ENCODE measurements around the gene ACSS2. TPM values are rescaled to one million over a fixed set of nuclear protein-coding genes. Genes with fewer than 3 reads are reported as not detected.

The ACSS2 gene
- polyA plus RNA-seq, 3 donors: 22.9 to 150 (median 94.7) TPM

DNA sequence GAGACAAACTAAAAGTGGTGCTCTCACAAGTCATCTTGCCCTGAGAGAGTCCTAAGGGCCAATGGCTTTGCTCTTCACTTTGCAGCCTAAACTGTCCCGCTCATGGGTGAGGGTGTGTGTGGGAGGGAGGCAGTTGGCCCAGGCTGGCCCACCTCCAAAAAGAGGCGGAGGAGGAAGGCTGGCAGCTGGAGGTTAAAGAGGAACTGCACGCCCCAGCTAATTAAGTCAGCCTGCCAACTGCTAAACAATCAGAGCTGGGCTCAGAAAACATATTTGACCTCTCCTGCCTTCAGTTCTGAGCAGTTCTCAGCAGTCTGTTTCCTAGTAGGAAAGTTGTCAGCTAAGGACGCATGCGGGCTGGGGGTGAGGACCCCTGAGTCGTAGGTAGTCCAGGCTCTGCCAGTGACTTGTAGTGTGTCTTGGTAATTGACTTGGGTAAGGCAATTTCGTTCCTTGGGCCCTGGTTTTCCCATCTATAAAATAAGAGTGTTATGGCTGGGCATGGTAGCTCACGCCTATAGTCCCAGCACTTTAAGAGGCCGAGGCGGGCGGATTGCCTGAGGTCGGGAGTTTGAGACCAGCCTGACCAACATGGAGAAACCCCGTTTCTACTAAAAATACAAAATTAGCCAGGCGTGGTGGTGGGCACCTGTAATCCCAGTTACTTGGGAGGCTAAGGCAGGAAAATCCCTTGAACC is 62.2 kb downstream of the ACSS2 start:
- 64 to 69% (median 69%) methylated on average over 14 of the region's 14 CpGs for WGBS, 3 donors
- no peak overlapping the region for H3K27ac ChIP-seq (ENCODE audit: low read depth, low read length)

GRCh38 chr20:34940081-34940481 is 63.7 kb downstream of the ACSS2 start:
- WGBS, 3 donors: 77 to 95% (median 82%) methylated on average over 1 of the region's 1 CpG
- H3K27ac ChIP-seq (ENCODE audit: low read depth, low read length): no peak overlapping the region

DNA sequence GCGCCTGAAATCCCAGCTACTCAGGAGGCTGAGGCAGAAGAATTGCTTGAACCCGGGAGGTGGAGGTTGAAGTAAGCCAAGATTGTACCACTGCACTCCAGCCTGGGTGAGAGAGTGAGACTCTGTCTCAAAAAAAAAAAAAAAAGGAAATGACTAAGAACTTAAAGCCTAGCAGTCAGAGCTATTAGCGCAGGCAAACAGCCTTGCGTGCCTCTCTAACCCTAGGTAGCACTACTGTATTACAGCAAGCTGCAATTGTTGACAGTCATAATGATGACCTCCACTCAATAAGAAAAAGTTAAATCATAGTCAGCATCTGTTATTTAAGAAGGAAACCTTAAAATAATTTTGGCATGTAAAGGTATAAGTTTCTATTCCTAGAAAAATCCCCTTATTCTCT is 64.8 kb downstream of the ACSS2 start:
- WGBS, 3 donors: 71 to 91% (median 80%) methylated on average over 4 of the region's 4 CpGs
- no peak overlapping the region for H3K27ac ChIP-seq (ENCODE audit: low read depth, low read length)

DNA sequence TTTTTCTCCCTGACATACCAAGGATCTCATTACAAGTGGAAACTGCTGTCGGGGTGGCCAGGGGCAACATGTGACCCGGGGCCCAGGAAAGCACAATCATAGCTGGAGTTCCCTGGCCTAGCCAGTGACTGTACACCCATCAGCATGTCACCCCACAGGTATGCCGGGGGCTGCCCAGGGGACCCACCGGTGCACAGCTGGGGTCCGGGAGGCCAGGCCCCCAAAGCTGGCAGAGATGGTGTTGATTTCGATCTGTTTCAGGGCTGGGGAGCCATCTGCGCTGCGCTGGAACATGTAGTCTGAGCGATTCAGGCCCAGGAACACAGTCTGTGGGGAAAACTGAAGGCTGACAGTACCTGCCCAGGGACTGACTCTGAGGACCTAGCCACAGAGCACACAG is 65.9 kb downstream of the ACSS2 start:
- 97% methylated on average over 9 of the region's 9 CpGs for WGBS, 3 donors
- H3K27ac ChIP-seq (ENCODE audit: low read depth, low read length): no peak overlapping the region

DNA sequence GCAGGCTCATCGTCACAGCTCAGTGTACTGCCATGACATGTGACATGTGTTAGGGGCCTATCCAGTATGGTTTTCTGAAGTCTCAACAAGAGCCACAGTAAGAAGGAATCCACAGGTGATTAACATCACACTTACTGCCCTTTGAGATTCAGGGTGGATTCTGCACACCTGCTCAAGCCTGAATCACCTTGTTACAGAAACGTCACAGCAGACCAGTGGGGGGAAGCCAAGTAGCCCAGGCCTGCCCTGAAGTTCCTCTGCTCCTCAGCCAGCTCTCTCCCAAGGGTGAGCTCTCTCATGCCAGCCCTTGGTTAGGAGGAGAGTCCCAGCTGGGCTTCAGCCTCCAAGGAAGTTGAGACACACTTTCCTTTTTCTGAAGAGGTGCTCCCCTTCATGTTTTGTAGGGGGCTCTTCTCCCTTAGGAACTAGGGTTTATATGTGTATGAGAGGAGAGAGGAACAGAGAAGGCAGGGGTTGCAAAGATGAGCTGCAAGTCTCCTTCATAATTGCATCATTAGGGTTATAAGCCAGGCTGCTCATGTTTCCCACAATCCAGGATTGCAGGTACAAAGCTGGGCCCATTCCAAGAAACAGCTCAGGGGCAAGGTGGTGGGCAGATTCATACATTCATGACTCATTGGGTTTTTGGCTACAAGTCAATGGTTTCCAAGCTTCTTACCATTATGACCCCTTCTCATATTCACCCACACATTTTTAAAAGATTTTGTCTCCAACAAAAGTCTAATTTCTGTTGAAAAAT is 67.6 kb downstream of the ACSS2 start:
- H3K27ac ChIP-seq (ENCODE audit: low read depth, low read length): no peak overlapping the region
- WGBS, 3 donors: 77 to 87% (median 85%) methylated on average over 2 of the region's 2 CpGs

GRCh38 chr20:34945315-34946077 is 69.1 kb downstream of the ACSS2 start:
- 71 to 89% (median 75%) methylated on average over 7 of the region's 7 CpGs for WGBS, 3 donors
- no peak overlapping the region for H3K27ac ChIP-seq (ENCODE audit: low read depth, low read length)

- WGBS, 3 donors: 67 to 89% (median 87%) methylated on average over 3 of the region's 3 CpGs
- no peak overlapping the region for H3K27ac ChIP-seq (ENCODE audit: low read depth, low read length)
Observed at GRCh38 chr20:34946661-34947060, 70.2 kb downstream of the ACSS2 start.

- H3K27ac ChIP-seq (ENCODE audit: low read depth, low read length): no peak overlapping the region
Observed at GRCh38 chr20:34947336-34947735, 70.9 kb downstream of the ACSS2 start.

DNA sequence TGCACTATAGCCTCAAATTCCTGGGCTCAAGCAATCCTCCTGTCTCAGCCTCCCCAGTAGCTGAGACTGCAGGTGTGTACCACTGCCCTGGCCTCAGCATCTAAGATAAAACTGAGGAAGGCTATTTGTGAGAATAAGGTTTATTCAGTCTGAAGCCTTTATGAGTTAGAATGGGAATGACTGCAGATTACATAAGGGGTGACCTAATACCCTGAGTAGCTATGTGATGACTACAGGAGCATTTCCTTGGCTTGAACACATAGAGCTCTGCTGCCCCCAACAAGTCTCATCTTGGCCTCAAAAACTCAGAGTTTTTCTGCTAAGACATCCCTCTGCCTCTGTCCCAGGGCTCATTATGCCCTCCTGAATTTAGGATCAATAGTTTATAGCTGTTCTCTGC is 71.6 kb downstream of the ACSS2 start:
- no peak overlapping the region for H3K27ac ChIP-seq (ENCODE audit: low read depth, low read length)

- WGBS, 3 donors: 72 to 91% (median 80%) methylated on average over 6 of the region's 6 CpGs
- H3K27ac ChIP-seq (ENCODE audit: low read depth, low read length): no peak overlapping the region
Observed at GRCh38 chr20:34949120-34949519, 72.7 kb downstream of the ACSS2 start.

DNA sequence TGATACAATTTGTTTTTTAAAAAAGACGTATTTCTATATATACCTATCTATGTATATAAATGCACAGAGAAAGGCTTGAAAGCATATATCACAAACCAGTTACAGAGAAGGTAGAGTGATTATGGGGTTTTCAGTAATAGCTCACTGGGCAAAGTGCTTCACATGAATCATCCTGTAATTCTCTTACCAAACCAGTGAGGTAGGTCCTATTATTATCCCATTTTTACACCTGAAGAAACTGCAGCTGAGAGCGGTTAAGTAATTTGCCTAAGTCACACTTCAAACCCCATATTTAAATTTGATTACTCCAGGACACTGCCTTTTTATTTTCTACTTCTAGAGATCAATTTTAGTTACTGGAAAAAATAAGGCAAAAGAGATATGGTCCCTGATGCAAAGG is 74.8 kb downstream of the ACSS2 start:
- WGBS, 3 donors: 90 to 99% (median 95%) methylated on average over 2 of the region's 2 CpGs
- no peak overlapping the region for H3K27ac ChIP-seq (ENCODE audit: low read depth, low read length)

- WGBS, 3 donors: 83 to 92% (median 84%) methylated on average over 8 of the region's 8 CpGs
- H3K27ac ChIP-seq (ENCODE audit: low read depth, low read length): no peak overlapping the region
Observed at GRCh38 chr20:34951652-34952051, 75.2 kb downstream of the ACSS2 start.

GRCh38 chr20:34952671-34953070 is 76.3 kb downstream of the ACSS2 start:
- WGBS, 3 donors: 80 to 91% (median 82%) methylated on average over 5 of the region's 5 CpGs
- no peak overlapping the region for H3K27ac ChIP-seq (ENCODE audit: low read depth, low read length)

DNA sequence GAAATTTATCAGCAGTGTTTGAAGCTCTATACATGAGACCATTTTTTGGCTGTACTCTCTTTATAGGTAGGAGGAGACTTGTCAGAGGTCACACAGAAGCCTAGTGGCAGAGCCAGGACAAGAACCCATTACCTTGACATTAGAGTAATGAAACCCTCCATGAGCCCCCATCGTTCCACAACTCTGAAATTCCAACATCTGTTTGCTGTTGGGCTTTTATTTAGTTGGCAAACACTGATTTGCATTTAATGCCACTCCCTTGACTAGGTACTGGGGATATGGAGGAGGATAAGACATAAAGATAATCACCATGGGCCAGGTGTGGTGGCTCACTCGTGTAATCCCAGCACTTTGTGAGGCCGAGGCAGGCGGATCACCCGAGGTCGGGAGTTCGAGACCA is 77.5 kb downstream of the ACSS2 start:
- 79 to 94% (median 93%) methylated on average over 7 of the region's 7 CpGs for WGBS, 3 donors
- H3K27ac ChIP-seq (ENCODE audit: low read depth, low read length): no peak overlapping the region

DNA sequence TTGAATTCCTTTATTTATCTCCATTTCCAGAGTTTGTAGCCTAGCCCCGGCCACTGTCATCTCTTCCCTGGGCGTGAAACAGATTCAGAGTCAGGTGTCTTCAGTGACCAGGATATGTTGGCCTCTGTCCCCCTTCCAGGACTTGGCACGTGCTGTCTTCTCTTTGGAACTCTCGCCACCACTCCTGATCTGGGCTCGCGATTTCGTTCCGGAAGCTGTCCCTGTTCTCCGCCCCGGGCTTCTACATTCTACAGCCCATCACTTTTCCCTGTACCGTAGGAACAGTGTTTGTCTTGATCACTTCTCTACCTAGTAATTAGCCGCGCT is 78.5 kb downstream of the ACSS2 start:
- WGBS, 3 donors: 10 to 13% (median 12%) methylated on average over 13 of the region's 13 CpGs
- H3K27ac ChIP-seq (ENCODE audit: low read depth, low read length): peak overlapping the region; percentile 21

GRCh38 chr20:34955231-34956040 is 79.0 kb downstream of the ACSS2 start, which contains the start of the genes GSS and MYH7B:
TSS of gene GSS (minus strand) at chr20:34955806. CDS start at chr20:34951852, 3,954 bp downstream.
TSS of gene MYH7B (plus strand) at chr20:34955868. CDS start at chr20:34978006, 22,138 bp downstream.
- 0 to 1% (median 0%) methylated on average over 62 of the region's 62 CpGs for WGBS, 3 donors
- peak within 1 kb of the TSS; percentile 51 for H3K27ac ChIP-seq (ENCODE audit: low read depth, low read length)

DNA sequence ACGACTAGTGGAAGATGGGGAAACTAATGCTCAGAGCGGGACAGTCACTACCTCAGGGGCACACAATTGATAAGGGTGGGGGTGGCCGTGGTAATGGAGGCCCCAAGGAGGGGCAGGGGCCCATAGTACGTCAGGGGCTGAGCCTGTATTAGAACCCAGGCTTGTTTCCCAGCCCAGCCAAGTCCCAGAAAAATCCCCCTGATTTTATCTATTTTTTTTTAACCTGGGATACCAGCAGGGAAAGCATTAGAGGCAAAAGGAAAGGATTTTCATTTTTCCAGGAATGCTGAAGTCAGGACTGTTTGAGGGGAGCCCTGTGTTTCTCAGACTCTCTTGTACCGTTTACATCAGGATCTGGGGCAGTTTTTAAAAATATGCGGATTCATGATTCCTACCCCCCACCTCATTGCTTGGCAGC is 79.6 kb downstream of the ACSS2 start:
- peak overlapping the region; percentile 51 for H3K27ac ChIP-seq (ENCODE audit: low read depth, low read length)
- WGBS, 3 donors: 11 to 15% (median 12%) methylated on average over 6 of the region's 6 CpGs

- H3K27ac ChIP-seq (ENCODE audit: low read depth, low read length): no peak overlapping the region
Observed at GRCh38 chr20:34956751-34957472, 80.5 kb downstream of the ACSS2 start.

More at GRCh38 chr20:34956751-34957472, 80.5 kb downstream of the ACSS2 start:
- WGBS, 3 donors: 86 to 89% (median 88%) methylated on average over 21 of the region's 21 CpGs
